Measurements from ENCODE around the gene CBX5.

DNA sequence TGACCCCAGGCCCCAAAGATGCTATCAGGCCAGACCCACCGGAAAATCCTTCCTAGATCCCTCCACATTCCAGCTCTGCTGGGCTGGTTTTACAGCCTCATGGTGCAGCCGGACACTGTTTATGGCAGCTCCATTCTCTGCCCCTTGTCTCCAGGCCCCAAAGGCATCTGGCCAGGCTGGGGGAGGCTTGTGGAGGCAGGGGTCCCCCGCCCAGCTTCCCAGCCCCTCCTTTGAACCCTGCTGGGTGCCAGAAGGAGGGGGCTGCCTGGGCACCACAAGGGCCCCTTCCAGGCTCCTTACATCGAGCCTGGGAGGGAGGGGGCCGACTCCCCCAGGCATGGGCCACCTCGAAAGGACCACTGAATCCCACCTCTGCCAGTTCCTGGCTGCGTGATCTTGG, 71.3 kb downstream of the CBX5 start:
- TF ChIP-seq POLR2A (IDR thresholded peaks at IDR 0.05): no peak
- TF ChIP-seq, protein P1, sequence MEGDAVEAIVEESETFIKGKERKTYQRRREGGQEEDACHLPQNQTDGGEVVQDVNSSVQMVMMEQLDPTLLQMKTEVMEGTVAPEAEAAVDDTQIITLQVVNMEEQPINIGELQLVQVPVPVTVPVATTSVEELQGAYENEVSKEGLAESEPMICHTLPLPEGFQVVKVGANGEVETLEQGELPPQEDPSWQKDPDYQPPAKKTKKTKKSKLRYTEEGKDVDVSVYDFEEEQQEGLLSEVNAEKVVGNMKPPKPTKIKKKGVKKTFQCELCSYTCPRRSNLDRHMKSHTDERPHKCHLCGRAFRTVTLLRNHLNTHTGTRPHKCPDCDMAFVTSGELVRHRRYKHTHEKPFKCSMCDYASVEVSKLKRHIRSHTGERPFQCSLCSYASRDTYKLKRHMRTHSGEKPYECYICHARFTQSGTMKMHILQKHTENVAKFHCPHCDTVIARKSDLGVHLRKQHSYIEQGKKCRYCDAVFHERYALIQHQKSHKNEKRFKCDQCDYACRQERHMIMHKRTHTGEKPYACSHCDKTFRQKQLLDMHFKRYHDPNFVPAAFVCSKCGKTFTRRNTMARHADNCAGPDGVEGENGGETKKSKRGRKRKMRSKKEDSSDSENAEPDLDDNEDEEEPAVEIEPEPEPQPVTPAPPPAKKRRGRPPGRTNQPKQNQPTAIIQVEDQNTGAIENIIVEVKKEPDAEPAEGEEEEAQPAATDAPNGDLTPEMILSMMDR (IDR thresholded peaks at IDR 0.05): no peak

Measured in body of pancreas (tissue), 4 donors.